ENCODE measurements around the gene CDH20. TPM values are rescaled to one million over a fixed set of nuclear protein-coding genes. Genes with fewer than 3 reads are reported as not detected.

The CDH20 gene
- total RNA-seq, 3 donors from 2014 or later, result not detected

DNA sequence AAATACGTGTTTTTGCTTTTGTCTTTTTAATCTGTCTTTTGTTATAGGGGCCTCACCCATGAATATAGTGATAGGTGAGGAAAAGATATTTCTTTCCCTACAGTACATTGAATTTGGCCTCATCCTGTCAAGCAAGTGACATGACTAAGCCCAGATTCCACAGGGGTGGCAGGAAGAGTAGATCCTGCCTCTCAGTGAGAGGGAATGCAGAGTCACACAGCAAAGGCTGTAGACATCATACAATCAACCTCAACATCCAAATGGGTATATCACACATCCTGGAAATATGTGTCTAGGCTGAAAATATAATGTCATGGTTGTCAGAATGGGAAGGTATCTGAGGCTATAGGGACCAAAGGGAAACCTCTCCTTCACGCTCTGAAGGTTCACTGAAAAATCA is 269.6 kb downstream of the CDH20 start:
- no peaks in the 10 kb centered on the region for H3K9me3 ChIP-seq
- ATAC-seq, result no peak
- intact Hi-C loops (cut with DNase I, micrococcal nuclease), result no loop called here

More for the DNA sequence above, 269.6 kb downstream of the CDH20 start:
- Histone ChIP-seq H3K36me3 (ENCODE audit: low read depth) (no peaks in the 10 kb centered on the region), H3K4me1 (ENCODE audit: low read depth) (no peaks in the 10 kb centered on the region), H3K4me3 (no peak overlapping the region)
- no peak for DNase-seq
- TF ChIP-seq, protein P1, sequence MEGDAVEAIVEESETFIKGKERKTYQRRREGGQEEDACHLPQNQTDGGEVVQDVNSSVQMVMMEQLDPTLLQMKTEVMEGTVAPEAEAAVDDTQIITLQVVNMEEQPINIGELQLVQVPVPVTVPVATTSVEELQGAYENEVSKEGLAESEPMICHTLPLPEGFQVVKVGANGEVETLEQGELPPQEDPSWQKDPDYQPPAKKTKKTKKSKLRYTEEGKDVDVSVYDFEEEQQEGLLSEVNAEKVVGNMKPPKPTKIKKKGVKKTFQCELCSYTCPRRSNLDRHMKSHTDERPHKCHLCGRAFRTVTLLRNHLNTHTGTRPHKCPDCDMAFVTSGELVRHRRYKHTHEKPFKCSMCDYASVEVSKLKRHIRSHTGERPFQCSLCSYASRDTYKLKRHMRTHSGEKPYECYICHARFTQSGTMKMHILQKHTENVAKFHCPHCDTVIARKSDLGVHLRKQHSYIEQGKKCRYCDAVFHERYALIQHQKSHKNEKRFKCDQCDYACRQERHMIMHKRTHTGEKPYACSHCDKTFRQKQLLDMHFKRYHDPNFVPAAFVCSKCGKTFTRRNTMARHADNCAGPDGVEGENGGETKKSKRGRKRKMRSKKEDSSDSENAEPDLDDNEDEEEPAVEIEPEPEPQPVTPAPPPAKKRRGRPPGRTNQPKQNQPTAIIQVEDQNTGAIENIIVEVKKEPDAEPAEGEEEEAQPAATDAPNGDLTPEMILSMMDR (IDR thresholded peaks at IDR 0.05), result no peak
